C4-2B (cell line): Measurements from ENCODE around the gene D2HGDH.

Experiments used
- ZFX ChIP-seq: fragments of 450-650 bp; IDR thresholded peaks from 2 replicates; pipeline ENCODE4 v1.6.1; 2017
- TF ChIP-seq, protein P1 (sequence below): fragments of 450-650 bp; conservative IDR thresholded peaks from 2 replicates; pipeline ENCODE4 v1.5.1; 2017; ENCODE audit warnings: mild to moderate bottlenecking

DNA sequence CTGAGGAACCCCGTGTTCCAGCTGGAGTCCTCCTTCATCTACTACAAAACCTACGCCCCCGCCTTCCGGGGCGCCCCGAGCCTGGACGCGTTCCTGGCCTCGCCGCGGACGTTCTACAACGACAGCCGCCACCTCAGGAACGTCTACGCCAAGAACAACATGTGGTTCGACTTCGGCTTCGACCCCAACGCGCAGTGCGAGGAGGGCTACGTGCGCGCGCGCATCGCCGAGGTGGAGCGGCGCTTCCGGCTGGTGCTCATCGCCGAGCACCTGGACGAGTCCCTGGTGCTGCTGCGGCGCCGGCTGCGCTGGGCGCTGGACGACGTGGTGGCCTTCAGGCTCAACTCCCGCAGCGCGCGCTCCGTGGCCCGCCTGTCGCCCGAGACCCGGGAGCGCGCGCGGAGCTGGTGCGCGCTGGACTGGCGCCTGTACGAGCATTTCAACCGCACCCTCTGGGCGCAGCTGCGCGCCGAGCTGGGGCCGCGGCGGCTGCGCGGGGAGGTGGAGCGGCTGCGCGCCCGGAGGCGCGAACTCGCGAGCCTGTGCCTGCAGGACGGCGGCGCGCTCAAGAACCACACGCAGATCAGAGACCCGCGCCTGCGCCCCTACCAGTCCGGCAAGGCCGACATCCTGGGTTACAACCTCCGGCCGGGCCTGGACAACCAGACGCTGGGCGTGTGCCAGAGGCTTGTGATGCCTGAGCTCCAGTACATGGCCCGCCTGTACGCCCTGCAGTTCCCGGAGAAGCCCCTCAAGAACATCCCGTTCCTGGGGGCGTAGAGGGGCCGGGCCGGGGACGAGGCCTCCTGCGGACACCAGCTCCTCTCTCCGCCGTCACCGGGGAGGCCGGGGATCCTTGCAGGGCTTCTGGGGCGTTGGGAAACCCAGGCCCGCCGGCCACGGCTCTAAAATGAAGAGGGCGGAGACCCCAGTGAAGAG lies 69.2 kb downstream of the D2HGDH start:
- TF ChIP-seq, protein P1, sequence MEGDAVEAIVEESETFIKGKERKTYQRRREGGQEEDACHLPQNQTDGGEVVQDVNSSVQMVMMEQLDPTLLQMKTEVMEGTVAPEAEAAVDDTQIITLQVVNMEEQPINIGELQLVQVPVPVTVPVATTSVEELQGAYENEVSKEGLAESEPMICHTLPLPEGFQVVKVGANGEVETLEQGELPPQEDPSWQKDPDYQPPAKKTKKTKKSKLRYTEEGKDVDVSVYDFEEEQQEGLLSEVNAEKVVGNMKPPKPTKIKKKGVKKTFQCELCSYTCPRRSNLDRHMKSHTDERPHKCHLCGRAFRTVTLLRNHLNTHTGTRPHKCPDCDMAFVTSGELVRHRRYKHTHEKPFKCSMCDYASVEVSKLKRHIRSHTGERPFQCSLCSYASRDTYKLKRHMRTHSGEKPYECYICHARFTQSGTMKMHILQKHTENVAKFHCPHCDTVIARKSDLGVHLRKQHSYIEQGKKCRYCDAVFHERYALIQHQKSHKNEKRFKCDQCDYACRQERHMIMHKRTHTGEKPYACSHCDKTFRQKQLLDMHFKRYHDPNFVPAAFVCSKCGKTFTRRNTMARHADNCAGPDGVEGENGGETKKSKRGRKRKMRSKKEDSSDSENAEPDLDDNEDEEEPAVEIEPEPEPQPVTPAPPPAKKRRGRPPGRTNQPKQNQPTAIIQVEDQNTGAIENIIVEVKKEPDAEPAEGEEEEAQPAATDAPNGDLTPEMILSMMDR: no peak
- no peak for TF ChIP-seq ZFX
